HG03108 (cell line): ENCODE measurements around the gene PIGS.
"Not testable (repeated sequence)": the region's sequence is repeated elsewhere in the genome, so short reads cannot be mapped to it uniquely, and the experiment has no call there.

ENCODE experiments used
- ATAC-seq: cut with Tn5 transposase; IDR thresholded peaks from one replicate; pipeline ENCODE4 v1.9.1; 2021; ENCODE audit warnings: moderate library complexity; ENCODE audit not compliant: unreplicated experiment

The PIGS gene

DNA sequence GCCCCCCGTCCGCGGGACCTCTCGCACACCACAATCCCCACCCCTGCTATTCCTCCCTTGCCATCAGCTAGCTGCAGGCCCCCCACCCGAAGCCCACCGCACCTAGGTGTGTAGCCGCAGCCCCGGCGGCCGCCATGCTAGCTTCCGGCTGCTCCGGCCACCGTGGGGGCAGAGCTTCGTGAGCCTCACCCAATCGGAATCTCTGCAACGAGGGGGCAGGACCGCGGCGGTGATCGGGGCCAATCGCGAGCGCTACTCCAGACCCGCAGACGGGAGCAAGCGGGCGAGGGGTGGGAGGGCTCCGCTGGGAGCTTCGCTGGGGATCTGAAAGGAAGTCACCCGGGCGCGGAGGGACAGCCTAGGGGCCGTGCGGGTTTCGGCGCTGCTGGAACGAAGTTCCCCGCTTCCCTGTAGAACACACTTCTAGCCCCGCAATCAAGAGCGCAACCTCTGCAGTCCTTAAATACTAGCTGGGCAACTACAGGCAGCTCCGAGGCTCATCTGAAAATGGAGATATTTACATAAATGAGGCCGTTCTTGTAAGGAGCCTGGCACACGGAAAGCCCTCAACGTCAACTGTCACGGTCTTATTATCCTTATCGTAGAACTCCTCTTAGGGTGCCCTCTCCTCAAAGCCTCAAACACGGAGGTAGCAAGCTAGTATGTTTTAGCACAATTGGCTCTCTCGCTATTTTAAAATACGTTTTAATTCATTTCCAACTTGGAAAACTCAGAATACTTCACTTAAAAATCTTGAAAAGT is at the start of gene PIGS:
Gene PIGS (minus strand): TSS at position 164 of the 762 bp plus-strand sequence. CDS start 28 bp downstream, at position 136.
- ATAC-seq, result peak; percentile 75

DNA sequence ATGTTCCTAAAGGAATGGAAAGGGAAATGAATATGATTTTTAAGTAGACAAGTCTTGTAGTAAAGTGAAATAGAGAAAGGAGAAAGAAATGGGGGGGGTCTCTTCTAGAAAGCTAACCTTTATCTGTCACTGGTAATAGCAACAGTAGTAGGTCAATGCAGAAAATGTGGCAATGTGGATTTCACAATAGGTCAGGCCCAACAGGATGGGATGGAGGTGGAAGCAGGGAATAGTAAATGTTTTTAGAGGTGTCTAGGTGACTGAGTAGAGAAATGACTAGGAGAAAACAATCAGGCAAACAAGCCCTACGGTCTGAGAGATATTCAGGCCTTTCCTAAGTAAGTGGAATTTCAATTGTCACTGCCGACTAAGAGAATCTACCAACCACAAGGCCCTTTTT is 48.7 kb upstream of the PIGS start:
- ATAC-seq, result no peak

DNA sequence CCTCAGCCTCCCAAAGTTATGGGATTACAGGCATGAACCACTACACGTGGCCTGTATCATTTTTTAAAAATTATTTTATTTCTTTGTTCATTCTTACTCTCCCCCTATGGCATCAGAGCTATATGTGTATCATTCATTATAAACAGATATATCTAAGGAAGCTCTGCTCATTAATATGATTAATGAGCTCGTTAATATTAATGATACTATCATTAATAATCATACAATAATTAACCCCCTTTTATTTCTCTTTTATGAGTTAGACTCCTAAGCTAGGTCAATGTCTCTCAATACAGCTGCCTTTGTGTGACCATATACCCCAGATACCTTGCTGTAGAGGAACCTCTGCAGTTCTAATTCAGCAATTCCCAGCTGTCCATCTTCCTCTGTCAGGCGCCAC is 47.1 kb upstream of the PIGS start:
- ATAC-seq, result no peak

DNA sequence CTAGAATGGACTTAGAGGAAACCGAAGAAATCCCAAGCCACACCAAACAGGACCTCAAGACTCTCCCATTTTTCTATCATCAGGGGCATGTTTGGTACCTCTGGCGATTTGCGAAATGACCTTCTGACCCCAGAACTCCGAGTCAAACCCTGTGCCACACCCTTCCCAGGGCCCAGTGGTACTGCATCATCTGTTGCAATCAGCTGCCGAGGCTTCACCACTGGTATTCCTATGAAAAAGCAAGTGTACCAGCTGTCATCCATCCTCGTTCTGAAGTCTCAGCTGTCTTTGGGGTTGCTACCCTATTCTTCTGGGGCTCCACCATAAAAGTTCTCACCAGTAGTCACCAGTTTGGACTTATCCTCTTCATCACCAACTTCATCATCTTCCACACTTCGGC is 45.0 kb upstream of the PIGS start:
- ATAC-seq, result no peak

GRCh38 chr17:28615260-28615940 is 44.1 kb upstream of the PIGS start:
- ATAC-seq, result no peak

DNA sequence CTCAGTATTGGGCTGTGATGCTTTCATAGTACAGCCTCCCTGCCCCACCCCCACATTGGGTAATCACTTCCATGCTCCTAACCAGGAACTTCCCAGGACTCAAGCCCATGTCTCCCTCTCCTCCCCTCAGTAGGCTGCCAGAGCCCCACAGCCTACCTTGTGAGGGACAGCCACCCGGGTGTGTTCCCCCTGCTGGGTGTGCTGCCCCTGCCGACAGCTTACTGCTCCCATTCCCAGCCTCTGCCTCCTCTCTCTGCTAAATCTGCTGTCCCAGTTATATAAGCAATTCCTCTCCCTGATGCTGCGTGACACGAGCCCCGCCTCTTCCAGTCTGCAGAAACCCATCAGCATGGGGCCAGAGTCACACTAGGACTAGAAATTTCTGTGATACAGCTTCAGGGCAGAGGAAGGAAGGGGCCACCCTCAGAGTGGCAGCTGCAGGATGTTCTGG is 42.6 kb upstream of the PIGS start, which contains the start of gene RSKR:
Gene RSKR (minus strand): TSS at position 255 of the 451 bp plus-strand sequence. CDS start 24 bp downstream, at position 231.
- no peak for ATAC-seq

DNA sequence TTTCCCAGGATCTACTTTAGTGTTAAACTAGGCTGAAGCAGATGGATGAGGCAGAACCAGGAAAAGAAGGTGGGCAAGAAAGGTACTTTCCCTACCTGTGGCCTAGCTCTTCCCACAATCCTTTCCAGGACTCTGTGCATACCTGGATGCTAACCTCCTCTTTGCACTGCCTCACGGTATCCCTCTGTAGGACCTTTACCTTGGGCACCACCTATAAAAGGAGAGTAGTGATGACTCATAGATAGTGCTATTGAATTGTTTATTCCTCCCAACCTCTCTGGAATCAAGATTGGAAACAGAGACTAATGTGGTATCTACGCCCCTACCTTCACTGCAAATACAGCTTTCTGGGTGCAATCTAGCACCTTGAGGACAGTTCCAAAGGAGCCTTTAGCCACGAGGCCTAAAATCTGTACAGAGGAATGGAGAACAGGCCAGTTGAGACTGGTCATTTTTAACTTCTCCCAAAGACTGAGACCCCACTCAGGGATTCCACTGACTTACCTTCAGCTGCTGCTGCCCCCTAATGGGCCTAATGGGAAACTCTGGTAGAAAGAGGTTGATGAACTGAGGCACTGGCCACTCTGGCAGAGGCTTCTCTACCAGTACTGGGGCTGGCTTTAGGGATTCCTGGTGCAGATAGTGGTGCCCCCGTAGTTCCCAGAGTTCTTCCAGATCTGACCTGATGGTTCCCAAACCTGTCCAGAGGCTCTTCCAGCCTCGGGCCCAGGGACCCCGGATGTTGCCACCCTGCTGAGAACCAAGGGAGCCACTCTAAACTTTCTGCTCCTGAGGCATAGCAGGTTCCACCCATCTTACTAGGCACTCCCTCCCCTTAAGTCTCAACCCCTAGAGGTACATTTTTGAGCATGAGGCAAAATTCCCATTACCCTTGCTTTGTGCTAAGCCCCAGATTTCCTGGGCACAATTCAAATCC is 41.9 kb upstream of the PIGS start:
- ATAC-seq, result no peak

- ATAC-seq, result no peak
Observed at GRCh38 chr17:28612531-28612930, 41.2 kb upstream of the PIGS start.

- no peak for ATAC-seq
Observed at GRCh38 chr17:28610376-28610775, 39.1 kb upstream of the PIGS start.

- ATAC-seq, result not testable (repeated sequence)
Observed at GRCh38 chr17:28604031-28604430, 32.7 kb upstream of the PIGS start.

DNA sequence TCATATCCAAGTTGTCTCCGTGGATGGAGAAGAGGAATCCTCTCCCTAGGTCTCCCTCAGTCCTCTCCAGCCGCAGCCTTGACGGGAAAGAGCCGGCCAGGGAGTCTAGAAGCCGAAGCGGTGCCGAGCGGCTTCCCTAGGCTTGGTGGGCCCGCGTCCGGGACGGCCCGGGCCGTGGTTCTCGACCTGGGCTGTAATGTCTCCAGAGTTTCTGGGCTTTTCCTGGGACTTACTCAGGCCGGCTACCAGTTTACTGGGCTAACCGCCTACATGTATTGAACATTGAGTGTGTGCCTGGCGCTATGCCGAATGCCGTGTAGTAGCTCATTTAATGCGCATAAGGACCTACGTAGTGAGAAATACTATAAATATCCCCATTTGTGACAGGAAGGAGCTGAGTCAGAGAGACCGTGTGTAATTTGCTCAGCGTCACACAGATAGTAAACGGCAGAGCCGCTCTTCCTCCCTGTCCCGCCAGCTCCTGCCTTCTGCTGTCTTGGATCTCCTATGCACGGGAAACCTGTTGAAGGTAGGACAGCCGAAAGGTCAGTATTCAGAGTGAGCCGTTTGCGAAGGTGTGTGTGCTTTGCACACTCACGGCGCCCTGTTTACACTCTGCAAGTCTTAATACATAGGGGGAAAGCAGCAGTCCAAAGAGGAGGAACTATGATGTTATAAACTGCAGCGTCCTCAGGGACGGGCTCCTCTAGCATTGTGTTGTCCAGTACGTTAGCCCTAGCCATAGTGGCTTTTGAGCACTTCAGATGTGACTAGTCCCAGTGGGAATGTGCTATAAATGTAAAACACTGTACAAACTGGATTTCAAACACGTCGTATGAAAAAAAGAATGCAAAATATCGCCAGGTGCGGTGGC is 28.2 kb upstream of the PIGS start:
- ATAC-seq, result peak; percentile 38

DNA sequence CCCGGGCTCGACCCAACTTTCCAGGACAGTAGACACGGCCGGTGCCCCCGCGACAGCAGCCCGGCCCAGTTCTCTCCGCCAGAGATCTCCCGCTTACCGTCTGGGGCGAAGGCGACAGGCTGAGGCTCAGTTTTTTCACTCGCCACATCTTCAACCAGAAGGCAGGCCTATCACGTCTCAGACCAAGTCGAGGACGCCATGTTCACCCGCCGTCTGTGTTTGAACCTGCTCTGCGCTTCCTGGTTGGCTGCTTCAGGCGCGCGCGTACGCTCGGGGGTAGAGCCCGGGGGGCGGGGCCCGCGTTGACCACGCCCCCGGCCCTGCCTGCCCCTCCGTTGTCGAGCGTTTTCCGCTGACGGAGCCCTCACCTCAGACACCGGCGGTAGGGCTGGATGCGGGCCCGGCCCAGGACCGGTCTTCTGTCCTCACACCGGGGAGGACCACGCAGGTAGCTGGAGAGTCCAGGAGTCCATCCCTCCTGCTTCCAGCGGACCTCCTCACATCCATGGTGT is 27.5 kb upstream of the PIGS start, which contains the start of gene SPAG5:
Gene SPAG5 (minus strand): TSS at position 227 of the 512 bp plus-strand sequence. CDS start 79 bp downstream, at position 148.
- peak; percentile 87 for ATAC-seq

DNA sequence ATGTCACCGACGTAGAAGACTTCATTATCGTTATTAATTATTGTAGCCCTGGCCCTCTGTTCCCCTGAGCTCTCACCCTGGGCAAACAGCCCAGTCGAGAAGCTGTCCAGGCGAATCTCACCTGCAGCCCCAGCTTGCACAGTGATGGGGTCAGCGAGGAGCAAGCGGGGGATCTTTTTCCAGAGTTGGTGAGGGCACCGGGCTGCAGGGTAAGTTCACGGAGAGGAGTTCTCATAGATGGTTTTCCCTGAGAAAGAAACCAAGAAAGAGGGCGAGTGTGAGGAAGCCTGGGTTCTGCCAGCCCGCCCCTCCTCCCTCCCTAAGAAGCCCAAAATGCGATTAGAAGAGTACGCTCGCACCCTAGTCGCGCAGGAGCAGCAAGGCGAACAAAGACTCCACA is 27.1 kb upstream of the PIGS start:
- ATAC-seq, result no peak

- ATAC-seq, result no peak
Observed at GRCh38 chr17:28597606-28598383, 26.5 kb upstream of the PIGS start.

DNA sequence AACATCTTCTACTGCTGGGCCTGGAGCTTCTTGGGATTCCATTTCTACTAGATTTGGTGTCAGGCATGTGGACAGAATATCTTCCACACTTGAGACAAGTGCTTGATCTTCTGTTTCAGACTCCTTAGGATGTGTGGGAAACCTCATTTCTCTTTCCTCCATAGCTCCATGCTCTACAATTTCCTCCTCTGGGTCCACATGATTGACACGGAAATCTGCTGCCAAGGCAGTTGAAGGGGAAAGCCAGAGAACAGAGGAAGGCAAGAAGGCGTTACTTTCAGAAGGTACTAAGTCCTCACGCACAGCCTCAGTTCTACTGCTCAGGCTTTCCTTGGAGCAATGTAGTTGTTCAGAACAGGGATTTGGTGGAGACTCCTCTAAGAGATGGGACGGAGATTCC is 20.9 kb upstream of the PIGS start:
- ATAC-seq, result no peak

DNA sequence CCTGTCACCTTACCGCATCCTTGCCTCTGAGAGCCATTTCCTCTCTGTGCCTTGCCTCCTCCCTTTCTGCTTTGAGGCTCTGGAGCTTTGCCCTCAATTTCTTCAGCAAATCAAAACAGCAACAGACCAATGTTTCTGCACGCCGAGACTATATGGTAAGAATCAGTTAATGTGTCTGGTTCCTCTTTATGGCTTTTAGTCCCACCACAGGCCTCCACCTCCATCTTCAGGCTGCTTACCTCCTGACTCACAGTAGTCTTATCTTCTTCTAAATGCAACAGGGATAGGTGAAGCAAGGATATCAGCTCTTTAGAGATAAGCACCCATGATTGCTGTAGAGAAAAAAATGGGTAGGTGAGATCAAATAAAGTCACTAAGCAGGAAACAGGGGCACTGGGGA is 14.5 kb upstream of the PIGS start:
- ATAC-seq, result no peak

DNA sequence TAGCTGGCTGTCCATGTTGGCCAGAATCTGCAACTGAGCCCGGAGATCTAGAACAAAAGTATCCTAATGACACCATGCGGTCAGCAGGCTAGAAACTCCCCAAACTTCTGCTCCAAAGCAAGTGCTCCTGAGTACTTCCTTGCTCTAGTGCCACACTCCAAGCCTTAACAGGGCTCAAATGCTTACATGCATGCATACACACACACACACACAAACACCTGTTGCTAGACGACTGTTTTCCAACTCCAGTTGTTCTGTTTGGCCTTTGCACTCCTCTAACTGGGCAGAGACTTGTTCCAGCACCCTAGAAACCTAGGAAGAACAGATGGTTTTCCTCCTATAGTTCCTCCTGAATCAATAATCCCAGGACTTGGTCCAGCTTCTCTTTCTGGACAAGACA is 13.1 kb upstream of the PIGS start:
- ATAC-seq, result no peak

- no peak for ATAC-seq
Observed at GRCh38 chr17:28582513-28582912, 11.2 kb upstream of the PIGS start.

GRCh38 chr17:28580959-28581358 is 9.6 kb upstream of the PIGS start:
- no peak for ATAC-seq
